Measurements from ENCODE around the gene COA1. TPM values are rescaled to one million over a fixed set of nuclear protein-coding genes. Genes with fewer than 3 reads are reported as not detected.

COA1 gene
- total and polyA plus RNA-seq, 9 donors: 33.2 to 67.7 (median 51.7) TPM

DNA sequence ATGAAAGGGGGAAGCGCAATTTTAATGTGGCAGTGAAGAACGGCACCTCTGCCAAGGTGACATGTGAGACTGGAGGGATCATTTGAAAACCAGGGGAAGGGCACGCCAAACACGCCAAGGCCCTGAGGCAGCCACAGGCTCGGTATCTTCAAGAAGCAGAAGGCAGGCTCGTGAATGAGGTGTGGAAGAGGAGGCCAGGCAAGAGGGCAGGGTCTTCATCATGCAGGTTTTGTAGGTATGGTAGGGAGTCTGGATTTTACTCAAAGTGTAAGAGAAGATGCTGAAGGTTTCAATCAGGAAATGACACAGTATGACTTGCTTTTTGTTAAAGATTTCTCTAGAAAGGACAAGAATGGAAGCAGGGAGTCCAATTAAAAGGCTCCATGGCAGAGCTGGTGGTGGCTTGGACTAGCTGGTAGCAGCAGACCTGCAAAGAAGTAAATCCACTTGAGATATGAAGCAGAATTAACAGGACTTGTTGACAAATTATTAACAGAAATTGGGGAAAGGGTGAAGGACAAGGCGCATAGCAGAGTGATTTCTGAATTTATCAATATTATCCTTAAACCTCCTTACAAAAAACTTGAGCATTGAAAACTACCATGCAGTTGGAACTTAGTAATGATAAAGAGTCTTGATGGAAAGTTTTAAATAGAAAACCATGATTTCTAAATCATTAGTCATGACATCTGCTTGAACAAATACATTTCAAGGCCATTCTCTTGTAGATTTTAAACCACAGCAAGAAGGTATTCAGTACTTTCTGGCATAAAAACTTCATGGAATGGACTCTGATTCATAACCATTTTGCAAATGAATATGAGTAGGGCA lies 70.4 kb downstream of the COA1 start:
- Histone ChIP-seq H3K4me1 (ENCODE audit: insufficient read depth) (peaks cover 10% of the 10 kb centered on the region), H3K27ac (peak overlapping the region; percentile 14 to 76), H3K36me3 (no peaks in the 10 kb centered on the region), H3K9me3 (no peaks in the 10 kb centered on the region), H3K27me3 (no peaks in the 10 kb centered on the region), H3K4me3 (no peak overlapping the region)
- intact Hi-C loops (cut with DNase I): no loop called here
- TF ChIP-seq POLR2A (IDR thresholded peaks at IDR 0.05) (no peak), EP300 (IDR thresholded peaks at IDR 0.05) (no peak)
- TF ChIP-seq, protein P1, sequence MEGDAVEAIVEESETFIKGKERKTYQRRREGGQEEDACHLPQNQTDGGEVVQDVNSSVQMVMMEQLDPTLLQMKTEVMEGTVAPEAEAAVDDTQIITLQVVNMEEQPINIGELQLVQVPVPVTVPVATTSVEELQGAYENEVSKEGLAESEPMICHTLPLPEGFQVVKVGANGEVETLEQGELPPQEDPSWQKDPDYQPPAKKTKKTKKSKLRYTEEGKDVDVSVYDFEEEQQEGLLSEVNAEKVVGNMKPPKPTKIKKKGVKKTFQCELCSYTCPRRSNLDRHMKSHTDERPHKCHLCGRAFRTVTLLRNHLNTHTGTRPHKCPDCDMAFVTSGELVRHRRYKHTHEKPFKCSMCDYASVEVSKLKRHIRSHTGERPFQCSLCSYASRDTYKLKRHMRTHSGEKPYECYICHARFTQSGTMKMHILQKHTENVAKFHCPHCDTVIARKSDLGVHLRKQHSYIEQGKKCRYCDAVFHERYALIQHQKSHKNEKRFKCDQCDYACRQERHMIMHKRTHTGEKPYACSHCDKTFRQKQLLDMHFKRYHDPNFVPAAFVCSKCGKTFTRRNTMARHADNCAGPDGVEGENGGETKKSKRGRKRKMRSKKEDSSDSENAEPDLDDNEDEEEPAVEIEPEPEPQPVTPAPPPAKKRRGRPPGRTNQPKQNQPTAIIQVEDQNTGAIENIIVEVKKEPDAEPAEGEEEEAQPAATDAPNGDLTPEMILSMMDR (IDR thresholded peaks at IDR 0.05): no peak
- WGBS, 3 donors: 54 to 74% (median 58%) methylated on average over 7 of the region's 7 CpGs
- DNase-seq: no peak

GRCh38 chr7:43656997-43657396 lies 72.3 kb downstream of the COA1 start:
- intact Hi-C loops (cut with DNase I): no loop called here
- 97 to 100% (median 98%) methylated on average over 2 of the region's 2 CpGs for WGBS, 3 donors
- H3K4me3 ChIP-seq: no peak overlapping the region
- no peak for TF ChIP-seq EP300 (IDR thresholded peaks at IDR 0.05)
- TF ChIP-seq, protein P1 (IDR thresholded peaks at IDR 0.05): no peak
- TF ChIP-seq POLR2A (IDR thresholded peaks at IDR 0.05): no peak
- peaks cover 13% of the 10 kb centered on the region for H3K4me1 ChIP-seq (ENCODE audit: insufficient read depth)
- no peaks in the 10 kb centered on the region for H3K36me3 ChIP-seq
- no peaks in the 10 kb centered on the region for H3K9me3 ChIP-seq
- DNase-seq: no peak
- H3K27ac ChIP-seq: no peak overlapping the region
- H3K27me3 ChIP-seq: no peaks in the 10 kb centered on the region

GRCh38 chr7:43655584-43655983 lies 73.7 kb downstream of the COA1 start:
- H3K9me3 ChIP-seq: no peaks in the 10 kb centered on the region
- peaks cover 19% of the 10 kb centered on the region for H3K4me1 ChIP-seq (ENCODE audit: insufficient read depth)
- no peak overlapping the region for H3K4me3 ChIP-seq
- no peak for DNase-seq
- no peak overlapping the region for H3K27ac ChIP-seq
- no peaks in the 10 kb centered on the region for H3K27me3 ChIP-seq
- no peaks in the 10 kb centered on the region for H3K36me3 ChIP-seq
- 97 to 98% (median 98%) methylated on average over 3 of the region's 3 CpGs for WGBS, 3 donors
- intact Hi-C loops (cut with DNase I): no loop called here
- TF ChIP-seq POLR2A (IDR thresholded peaks at IDR 0.05) (no peak), EP300 (IDR thresholded peaks at IDR 0.05) (no peak)
- TF ChIP-seq, protein P1 (IDR thresholded peaks at IDR 0.05): no peak

DNA sequence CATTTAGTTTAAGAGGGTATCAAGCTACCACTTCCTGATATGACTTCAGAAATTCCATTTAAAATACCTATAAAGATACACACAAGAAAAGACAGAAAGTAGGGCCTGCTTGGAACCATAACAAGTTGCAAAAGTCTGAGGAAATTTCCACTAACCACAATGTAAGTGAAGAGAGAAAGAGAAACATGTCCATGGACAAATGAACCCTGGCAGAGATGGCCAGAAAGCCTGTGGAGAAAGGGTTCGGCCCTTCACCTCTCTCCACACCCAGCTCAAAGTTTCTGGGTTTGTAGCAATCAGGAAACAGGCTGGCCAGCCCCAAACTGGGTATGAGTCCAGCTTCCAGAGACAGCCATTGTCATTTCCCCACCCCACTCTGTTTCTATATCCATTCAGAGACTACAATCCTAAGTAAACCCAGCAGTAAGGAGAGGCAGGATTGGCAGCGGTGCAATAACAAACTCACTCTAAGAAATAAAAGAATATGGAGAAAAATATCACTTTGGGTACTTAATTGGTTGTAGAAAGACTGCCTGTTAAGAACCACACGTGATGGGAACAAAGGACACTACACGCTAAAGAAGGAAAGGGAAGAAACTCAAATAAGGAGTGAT lies 75.3 kb downstream of the COA1 start:
- 91 to 94% (median 93%) methylated on average over 4 of the region's 4 CpGs for WGBS, 3 donors
- H3K4me3 ChIP-seq: no peak overlapping the region
- no peaks in the 10 kb centered on the region for H3K27me3 ChIP-seq
- no peaks in the 10 kb centered on the region for H3K9me3 ChIP-seq
- no peak for TF ChIP-seq EP300 (IDR thresholded peaks at IDR 0.05)
- TF ChIP-seq, protein P1 (IDR thresholded peaks at IDR 0.05): no peak
- TF ChIP-seq POLR2A (IDR thresholded peaks at IDR 0.05): no peak
- no peak overlapping the region for H3K27ac ChIP-seq
- no peak for DNase-seq
- intact Hi-C loops (cut with DNase I): no loop called here
- peaks cover 19% of the 10 kb centered on the region for H3K4me1 ChIP-seq (ENCODE audit: insufficient read depth)
- H3K36me3 ChIP-seq: no peaks in the 10 kb centered on the region

Data from ovary (tissue), 9 donors.